Ishikawa (cell line): ENCODE data around the gene BANP.

ENCODE experiments used
- CEBPB ChIP-seq: IDR thresholded peaks from 2 replicates; pipeline ENCODE4 v1.6.1; 2012
- CREB1 ChIP-seq: IDR thresholded peaks from 2 replicates; pipeline ENCODE4 v1.6.1; 2012; ENCODE audit warnings: low read depth
- EGR1 ChIP-seq: IDR thresholded peaks from 2 replicates; pipeline ENCODE4 v1.6.1; 2012
- EP300 ChIP-seq: IDR thresholded peaks from 2 replicates; pipeline ENCODE4 v1.6.1; 2012; ENCODE audit warnings: borderline replicate concordance
- FOXM1 ChIP-seq: IDR thresholded peaks from 2 replicates; pipeline ENCODE4 v1.6.1; 2012; ENCODE audit warnings: low read depth, borderline replicate concordance
- MAX ChIP-seq: IDR thresholded peaks from 2 replicates; pipeline ENCODE4 v1.6.1; 2012
- NFIC ChIP-seq: IDR thresholded peaks from 2 replicates; pipeline ENCODE4 v1.6.1; 2012
- RAD21 ChIP-seq: IDR thresholded peaks from 2 replicates; pipeline ENCODE4 v1.6.1; 2012; ENCODE audit warnings: low read depth
- REST ChIP-seq: IDR thresholded peaks from 2 replicates; pipeline ENCODE4 v1.6.1; 2012; ENCODE audit warnings: low read depth, mild to moderate bottlenecking
- TAF1 ChIP-seq: IDR thresholded peaks from 2 replicates; pipeline ENCODE4 v1.6.1; 2012; ENCODE audit warnings: low read depth, mild to moderate bottlenecking
- TCF12 ChIP-seq: IDR thresholded peaks from 2 replicates; pipeline ENCODE4 v1.6.1; 2012; ENCODE audit warnings: low read depth
- TEAD4 ChIP-seq: IDR thresholded peaks from 2 replicates; pipeline ENCODE4 v1.6.1; 2012
- USF1 ChIP-seq: IDR thresholded peaks from 2 replicates; pipeline ENCODE4 v1.6.1; 2012
- YY1 ChIP-seq: IDR thresholded peaks from 2 replicates; pipeline ENCODE4 v1.6.1; 2012; ENCODE audit warnings: low read depth
- ZBTB7A ChIP-seq: IDR thresholded peaks from 2 replicates; pipeline ENCODE4 v1.6.1; 2012; ENCODE audit warnings: low read depth

BANP gene

GRCh38 chr16:88003316-88003715 lies 52.1 kb downstream of the BANP start:
- TF ChIP-seq NFIC: no peak
- no peak for TF ChIP-seq CREB1
- no peak for TF ChIP-seq EGR1
- no peak for TF ChIP-seq YY1
- no peak for TF ChIP-seq USF1
- no peak for TF ChIP-seq TAF1
- TF ChIP-seq EP300: no peak
- TF ChIP-seq MAX: no peak
- no peak for TF ChIP-seq TCF12
- TF ChIP-seq ZBTB7A: no peak
- no peak for TF ChIP-seq REST
- TF ChIP-seq RAD21: no peak
- no peak for TF ChIP-seq TEAD4
- no peak for TF ChIP-seq CEBPB
- TF ChIP-seq FOXM1: no peak

GRCh38 chr16:88003736-88004135 lies 52.5 kb downstream of the BANP start:
- TF ChIP-seq TAF1: no peak
- TF ChIP-seq TEAD4: no peak
- no peak for TF ChIP-seq RAD21
- no peak for TF ChIP-seq NFIC
- TF ChIP-seq FOXM1: no peak
- TF ChIP-seq MAX: no peak
- TF ChIP-seq CEBPB: no peak
- no peak for TF ChIP-seq CREB1
- TF ChIP-seq ZBTB7A: no peak
- TF ChIP-seq USF1: no peak
- no peak for TF ChIP-seq REST
- no peak for TF ChIP-seq EGR1
- no peak for TF ChIP-seq EP300
- no peak for TF ChIP-seq YY1
- no peak for TF ChIP-seq TCF12

- TF ChIP-seq FOXM1: no peak
- TF ChIP-seq EP300: no peak
Observed at GRCh38 chr16:88004391-88004790, 53.2 kb downstream of the BANP start.

DNA sequence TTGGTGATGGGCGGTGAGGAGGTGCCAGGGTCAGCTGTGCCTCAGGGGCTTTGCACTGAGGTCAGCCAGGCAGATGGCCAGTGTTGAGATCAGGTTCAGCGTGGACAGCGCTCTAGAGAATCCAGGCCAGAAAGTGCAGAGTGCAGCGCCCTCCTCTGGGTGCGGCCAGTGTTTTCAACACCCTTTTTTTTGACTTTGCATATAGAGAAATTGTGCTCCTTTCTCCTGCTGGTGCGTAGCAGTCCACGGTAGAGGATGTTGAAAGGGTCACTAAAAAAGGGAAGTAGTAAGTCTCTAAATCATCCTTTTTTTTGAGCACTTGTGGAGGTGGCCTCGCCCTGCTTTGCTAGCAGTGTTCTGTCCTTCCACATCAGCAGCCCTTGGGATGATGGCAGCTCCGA lies 53.9 kb downstream of the BANP start:
- TF ChIP-seq USF1: no peak
- no peak for TF ChIP-seq ZBTB7A
- TF ChIP-seq TEAD4: no peak
- peak; percentile 34 for TF ChIP-seq RAD21
- peak; percentile 73 for TF ChIP-seq REST
- no peak for TF ChIP-seq FOXM1
- no peak for TF ChIP-seq YY1

DNA sequence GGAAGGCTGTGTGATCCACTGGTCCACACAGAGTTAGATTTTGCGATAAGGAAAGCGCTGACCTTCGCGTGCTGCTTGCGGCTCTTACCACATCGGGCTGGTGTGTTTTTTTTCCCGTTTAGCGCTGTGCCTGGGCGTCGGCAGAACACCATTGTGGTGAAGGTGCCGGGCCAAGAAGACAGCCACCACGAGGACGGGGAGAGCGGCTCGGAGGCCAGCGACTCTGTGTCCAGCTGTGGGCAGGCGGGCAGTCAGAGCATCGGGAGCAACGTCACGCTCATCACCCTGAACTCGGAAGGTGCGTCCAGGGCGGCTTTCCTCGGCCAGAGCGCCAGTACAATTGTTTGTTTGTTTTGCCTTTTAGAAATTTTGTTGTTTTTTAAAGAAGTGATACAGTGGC lies 54.7 kb downstream of the BANP start:
- TF ChIP-seq CREB1 (no peak), RAD21 (no peak), NFIC (no peak), TAF1 (no peak), EP300 (no peak), REST (no peak)
